ENCODE results near the gene HIF1AN. TPM values are rescaled to one million over a fixed set of nuclear protein-coding genes. Genes with fewer than 3 reads are reported as not detected.
A peak's percentile ranks its signal among the peaks of the same experiment; 100 is the strongest.

The HIF1AN gene
- total RNA-seq, 4 donors from 2014 or later, result 21.6 to 25.7 (median 24.0) TPM

- peak; percentile 53 to 55 for ATAC-seq
- Histone ChIP-seq H3K27ac (no peak overlapping the region), H3K9me3 (no peaks in the 10 kb centered on the region), H3K4me1 (no peaks in the 10 kb centered on the region), H3K36me3 (peaks cover 0 to 23% of the 10 kb centered on the region in 2 donors), H3K4me3 (no peak overlapping the region), H3K27me3 (no peaks in the 10 kb centered on the region)
- peak; percentile 14 to 54 (median 37) for TF ChIP-seq CTCF (IDR thresholded peaks at IDR 0.05 in 4 of 5, conservative IDR thresholded peaks at IDR 0.05 in 1 of 5)
- no peak for TF ChIP-seq POLR2A (IDR thresholded peaks at IDR 0.05)
- DNase-seq, result no peak
- intact Hi-C loops (cut with DNase I; ENCODE audit: low total_unique reads), result no loop called here
- in situ Hi-C loops (cut with MboI; ENCODE audit: low sequenced_read_pairs in 4 of 4), result loop anchor here in 1 of 4 donors (25.0 kb wide), 1 partner anchor 171 kb away; the partner anchor contains the start of genes PKD2L1 and SCD
Observed at GRCh38 chr10:100508691-100509150, 27.0 kb upstream of the HIF1AN start.

- Histone ChIP-seq H3K9me3 (no peaks in the 10 kb centered on the region), H3K4me1 (no peaks in the 10 kb centered on the region), H3K27ac (no peak overlapping the region), H3K27me3 (no peaks in the 10 kb centered on the region), H3K4me3 (no peak overlapping the region), H3K36me3 (peaks cover 0 to 23% of the 10 kb centered on the region in 2 donors)
- DNase-seq (no peak), ATAC-seq (no peak)
- intact Hi-C loops (cut with DNase I; ENCODE audit: low total_unique reads) (no loop called here), in situ Hi-C loops (cut with MboI; ENCODE audit: low sequenced_read_pairs in 4 of 4) (loop anchor here in 1 of 4 donors (25.0 kb wide), 1 partner anchor 172 kb away; the partner anchor contains the start of genes PKD2L1 and SCD)
- TF ChIP-seq CTCF (IDR thresholded peaks at IDR 0.05 in 4 of 5, conservative IDR thresholded peaks at IDR 0.05 in 1 of 5) (no peak), POLR2A (IDR thresholded peaks at IDR 0.05) (no peak)
Observed at GRCh38 chr10:100509241-100509840, 26.4 kb upstream of the HIF1AN start.

DNA sequence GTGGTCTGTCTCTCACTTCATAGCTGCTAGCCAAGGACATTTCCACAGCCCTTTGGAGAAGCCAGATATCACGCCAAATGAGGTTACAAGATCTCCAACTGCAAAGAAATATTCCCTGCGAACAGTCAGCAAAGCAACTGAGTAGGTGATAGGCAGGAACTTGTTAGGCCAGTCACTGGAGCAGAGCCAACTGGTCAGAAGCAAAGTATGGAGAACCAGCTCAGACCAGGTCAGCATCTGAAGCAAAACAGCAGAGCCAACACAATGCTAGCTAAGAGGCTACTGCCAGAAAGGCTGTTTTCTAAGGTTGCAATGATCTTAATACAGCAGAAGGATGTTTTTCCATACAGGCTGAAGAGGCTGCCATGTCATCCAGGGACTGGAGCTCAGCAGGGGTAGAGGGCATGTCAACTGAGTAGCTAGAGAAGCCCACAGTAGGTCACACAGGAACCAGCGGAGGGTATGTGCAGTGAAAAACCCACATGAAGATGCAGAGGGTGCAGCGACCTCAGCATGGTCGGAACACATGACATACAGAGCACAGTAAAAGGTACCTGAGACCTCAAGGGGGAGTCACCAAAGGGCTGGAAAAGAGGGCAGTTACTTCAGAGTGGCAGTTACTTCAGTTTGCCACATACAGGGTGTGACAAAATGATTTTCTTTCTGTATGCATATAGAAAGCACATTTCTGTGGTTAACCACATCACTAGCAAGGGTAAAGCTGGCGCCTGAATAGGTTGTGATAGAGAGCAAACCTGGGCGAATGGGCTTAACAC, 25.0 kb upstream of the HIF1AN start:
- Histone ChIP-seq H3K4me3 (no peak overlapping the region), H3K9me3 (no peaks in the 10 kb centered on the region), H3K36me3 (peaks cover 0 to 16% of the 10 kb centered on the region in 2 donors), H3K4me1 (peaks cover 0 to 1% of the 10 kb centered on the region in 2 donors), H3K27ac (no peak overlapping the region), H3K27me3 (no peaks in the 10 kb centered on the region)
- no peak for ATAC-seq
- no peak for TF ChIP-seq POLR2A (IDR thresholded peaks at IDR 0.05)
- TF ChIP-seq CTCF (IDR thresholded peaks at IDR 0.05 in 4 of 5, conservative IDR thresholded peaks at IDR 0.05 in 1 of 5), result no peak
- in situ Hi-C loops (cut with MboI; ENCODE audit: low sequenced_read_pairs in 4 of 4) (loop anchor here in 3 of 4 donors (10.0 to 25.0 kb wide), 2 partner anchors 166 to 173 kb away; partner anchors contain the start of genes SCD (in 3 of the 3) and PKD2L1 (in 1 of the 3)), intact Hi-C loops (cut with DNase I; ENCODE audit: low total_unique reads) (no loop called here)
- no peak for DNase-seq

- Histone ChIP-seq H3K27me3 (no peaks in the 10 kb centered on the region), H3K4me3 (no peak overlapping the region), H3K36me3 (no peaks in the 10 kb centered on the region), H3K4me1 (peaks cover 27 to 31% of the 10 kb centered on the region in 2 donors), H3K27ac (peak overlapping the region in 3 of 4 donors; percentile 65 to 82 (median 65)), H3K9me3 (no peaks in the 10 kb centered on the region)
- intact Hi-C loops (cut with DNase I; ENCODE audit: low total_unique reads) (loop anchor here (2.0 to 5.0 kb wide), 2 partner anchors 143 to 175 kb away; no protein-coding TSS in a partner anchor), in situ Hi-C loops (cut with MboI; ENCODE audit: low sequenced_read_pairs in 4 of 4) (loop anchor here (5.0 to 25.0 kb wide), 4 partner anchors 78 to 178 kb away; partner anchors contain the start of genes SCD (in 3 of the 4) and PKD2L1 (in 1 of the 4))
- TF ChIP-seq POLR2A (IDR thresholded peaks at IDR 0.05), result no peak
- no peak for TF ChIP-seq CTCF (IDR thresholded peaks at IDR 0.05 in 4 of 5, conservative IDR thresholded peaks at IDR 0.05 in 1 of 5)
- ATAC-seq (no peak), DNase-seq (no peak)
Observed at GRCh38 chr10:100515612-100516011, 20.1 kb upstream of the HIF1AN start.
